GM12878 (cell line): ENCODE results near the gene RIMBP2. TPM values are rescaled to one million over a fixed set of nuclear protein-coding genes. Genes with fewer than 3 reads are reported as not detected.

Experiments
- ATAC-seq: fragments of 200-7000 bp; cut with Tn5 transposase; 3 replicates; pipeline ENCODE4 v1.9.1; 2020; ENCODE audit warnings: mild to moderate bottlenecking, moderate library complexity
- BruUV-seq: library from RNA; stranded (reverse); fragments of 400-500 nt; replicated peaks from 2 replicates; lab custom pipeline; 2021; lab: Mats Ljungman, UMichigan
- CTCF ChIA-PET: fragments of 300-600 bp; sonication (Branson Sonifier 250); formaldehyde crosslinking; extraction: SDS; loops from one replicate; lab custom pipeline; 2021; ENCODE audit warnings: inconsistent platforms; lab: Yijun Ruan, JAX
- POLR2A ChIA-PET: fragments of 350-600 bp; formaldehyde crosslinking; extraction: SDS; loops from one replicate; lab custom pipeline; 2021; ENCODE audit warnings: inconsistent platforms; lab: Charles Lee
- RAD21 ChIA-PET: fragments of 300-600 bp; sonication (Branson Sonifier 250); formaldehyde crosslinking; loops from one replicate; lab custom pipeline; 2023; ENCODE audit warnings: antibody characterized with exemption; ENCODE audit not compliant: unreplicated experiment; lab: Charles Lee
- SMC1A ChIA-PET: fragments of 300-600 bp; sonication (Branson Sonifier 250); formaldehyde crosslinking; loops from one replicate; lab custom pipeline; 2023; ENCODE audit not compliant: unreplicated experiment, uncharacterized antibody; lab: Charles Lee
- DNase-seq: peaks from one replicate; pipeline ENCODE4 v3.0.0-alpha.2; 2011; ENCODE audit warnings: low read depth, low spot score
- FAIRE-seq: peaks from 3 replicates; lab custom pipeline; 2011; peaks lifted over from hg19 to GRCh38; lab: Jason Lieb, UNC
- H2AFZ ChIP-seq: 2 replicates; pipeline ENCODE4 v1.6.0; 2011; ENCODE audit warnings: low read depth, low read length, control low read depth; ENCODE audit not compliant: control insufficient read depth
- H3K27ac ChIP-seq: 2 replicates; pipeline ENCODE4 v1.5.1; 2011; ENCODE audit warnings: control low read depth; ENCODE audit not compliant: control insufficient read depth, insufficient read depth
- H3K27me3 ChIP-seq, 2 experiments: replicated peaks in 1 of 2; 2 replicates each; pipeline versions ENCODE4 v1.6.0 to v1.6.1; 2011; ENCODE audit warnings: low read length in 1 of 2; ENCODE audit not compliant: control insufficient read depth in 2 of 2, insufficient read depth in 2 of 2
- H3K36me3 ChIP-seq, 2 experiments: 2 replicates each; pipeline ENCODE4 v1.5.1; 2011; ENCODE audit warnings: low read length in 1 of 2; ENCODE audit not compliant: control insufficient read depth in 2 of 2, insufficient read depth in 2 of 2
- H3K4me1 ChIP-seq: 2 replicates; pipeline ENCODE4 v1.6.1; 2011; ENCODE audit warnings: mild to moderate bottlenecking, low read length, moderate library complexity, mixed read lengths; ENCODE audit not compliant: control insufficient read depth, insufficient read depth
- H3K4me2 ChIP-seq: 2 replicates; pipeline ENCODE4 v1.6.0; 2011; ENCODE audit warnings: control low read depth; ENCODE audit not compliant: control insufficient read depth, insufficient read depth
- H3K4me3 ChIP-seq: fragments of 200-600 bp; sonication (generic); 2 replicates; pipeline ENCODE4 v1.5.1; 2016
- H3K79me2 ChIP-seq: 2 replicates; pipeline ENCODE4 v1.6.0; 2011; ENCODE audit warnings: low read length; ENCODE audit not compliant: control insufficient read depth, insufficient read depth
- H3K9ac ChIP-seq: 2 replicates; pipeline ENCODE4 v1.8.0; 2011; ENCODE audit warnings: low read length, control low read depth, mixed read lengths; ENCODE audit not compliant: control insufficient read depth, insufficient read depth
- H3K9me3 ChIP-seq: replicated peaks from 3 replicates; pipeline ENCODE4 v1.5.1; 2011; ENCODE audit warnings: mild to moderate bottlenecking, low read length; ENCODE audit not compliant: control insufficient read depth, insufficient read depth
- H4K20me1 ChIP-seq: 2 replicates; pipeline ENCODE4 v1.6.0; 2011; ENCODE audit not compliant: control insufficient read depth, insufficient read depth
- FOS ChIP-seq: IDR thresholded peaks from 3 replicates; pipeline ENCODE4 v1.6.1; 2011; ENCODE audit warnings: borderline replicate concordance; ENCODE audit not compliant: insufficient read length; ENCODE audit errors: extremely low read depth
- FOXK2 ChIP-seq: fragments of 450-650 bp; IDR thresholded peaks from 2 replicates; pipeline ENCODE4 v1.6.1; 2017; ENCODE audit warnings: mild to moderate bottlenecking, moderate library complexity
- JUNB ChIP-seq: IDR thresholded peaks from 2 replicates; pipeline ENCODE4 v1.6.1; 2016; ENCODE audit warnings: antibody characterized with exemption, mild to moderate bottlenecking
- RCOR1 ChIP-seq: conservative IDR thresholded peaks from 2 replicates; pipeline ENCODE4 v1.6.1; 2012; ENCODE audit warnings: low read depth, low read length, improper control_type of control experiment
- SIX5 ChIP-seq: IDR thresholded peaks from 2 replicates; pipeline ENCODE4 v1.6.1; 2011; ENCODE audit warnings: mild to moderate bottlenecking, low read depth, low read length, moderate library complexity; ENCODE audit not compliant: severe bottlenecking
- TARDBP ChIP-seq: IDR thresholded peaks from 2 replicates; pipeline ENCODE4 v1.6.1; 2016; ENCODE audit warnings: borderline replicate concordance
- ZNF274 ChIP-seq: IDR thresholded peaks from one replicate; pipeline ENCODE4 v1.8.0; 2011; ENCODE audit not compliant: insufficient read length, insufficient read depth
- WGBS: methylation state at CpG from one replicate; pipeline ENCODE4 v1.1.6; 2016; ENCODE audit warnings: low lambda C conversion rate; ENCODE audit not compliant: insufficient replicate concordance, insufficient coverage; ENCODE audit errors: missing lambda C conversion rate; 5-methylcytosine and 5-hydroxymethylcytosine counted together
- in situ Hi-C: fragments of 300-500 bp; cut with MboI; formaldehyde crosslinking; loops from 9 replicates; pipeline ENCODE4 v1.14.3; 2018; ENCODE audit warnings: mixed read lengths
- intact Hi-C: fragments of 100-400 bp; cut with micrococcal nuclease; formaldehyde crosslinking; loops from one replicate; pipeline ENCODE4 v1.14.2; 2022; ENCODE audit not compliant: unreplicated experiment
- polyA plus RNA-seq, 11 experiments: library from polyadenylated mRNA; depleted of rRNA in 4 of 11; unstranded in 6 of 11; stranded (reverse) in 5 of 11; fragments of >200 nt; fragmentation: Nextera tagmentation in 4 of 11; fragmentation: Illumina TruSeq in 1 of 11; extraction: Ambion mirVana in 4 of 11; extraction: Trizol in 1 of 11; gene quantifications; 1 replicate in 1 of 11; 2 replicates in 10 of 11; pipeline versions ENCODE4 v1.2.1 to v1.2.3, GENCODE V29; 2011 to 2016; ENCODE audit warnings: inconsistent platforms in 2 of 11, missing spikeins in 2 of 11, low read depth in 1 of 11
- total RNA-seq, 4 experiments: library from RNA; depleted of rRNA in 3 of 4; stranded (reverse); fragments of >200 nt in 3 of 4; fragmentation: Illumina TruSeq in 1 of 4; extraction: Trizol in 1 of 4; gene quantifications; 2 replicates each; pipeline versions ENCODE4 v1.2.1 to v1.2.3, GENCODE V29; 2013 to 2021
- TF ChIP-seq, protein P1 (sequence below): fragments of 450-650 bp; IDR thresholded peaks from 2 replicates; pipeline ENCODE4 v1.6.1; 2017; ENCODE audit warnings: low read depth, mild to moderate bottlenecking, moderate library complexity
- TF ChIP-seq, protein P2 (sequence below): fragments of 450-650 bp; IDR thresholded peaks from 2 replicates; pipeline ENCODE4 v1.6.1; 2018; ENCODE audit warnings: borderline replicate concordance, mild to moderate bottlenecking; ENCODE audit not compliant: partially characterized antibody
- TF ChIP-seq, protein P3 (sequence below): fragments of 450-650 bp; IDR thresholded peaks from 2 replicates; pipeline ENCODE4 v1.6.1; 2016; ENCODE audit warnings: mild to moderate bottlenecking, moderate library complexity, borderline replicate concordance

Gene RIMBP2
- total and polyA plus RNA-seq, 10 of the 15 experiments (the other 5 are each of a cell fraction or from before 2014, with no cell fraction given), result 0.04 to 2.9 (median 0.07) TPM; not detected in 1

DNA sequence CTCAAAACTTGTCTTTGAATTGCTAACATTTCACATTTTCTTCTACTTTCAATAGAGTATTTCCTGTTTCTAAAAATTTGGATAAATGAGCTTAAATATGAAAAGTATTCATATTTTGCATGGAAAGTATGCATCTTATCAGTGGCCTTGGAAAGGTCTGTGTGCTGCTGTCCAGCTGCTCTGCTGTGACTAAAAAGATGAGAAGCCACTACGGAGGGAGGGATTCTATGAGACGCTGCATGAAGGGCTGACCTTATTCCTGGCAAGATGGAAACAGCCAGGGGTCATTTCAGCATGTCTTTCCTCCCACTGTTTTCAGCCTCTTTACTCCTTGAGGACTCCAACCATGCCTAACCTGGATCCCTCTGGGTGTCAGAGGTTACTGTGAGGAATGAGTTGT, 365.4 kb downstream of the RIMBP2 start:
- intact Hi-C loops, result no loop called here
- no peak overlapping the region for H2AFZ ChIP-seq
- no peak overlapping the region for H3K4me2 ChIP-seq
- no peaks in the 10 kb centered on the region for H3K27me3 ChIP-seq
- TF ChIP-seq SIX5 (no peak), FOS (no peak), ZNF274 (no peak), RCOR1 (no peak), FOXK2 (no peak), TARDBP (no peak), JUNB (no peak)
- TF ChIP-seq, protein P1, sequence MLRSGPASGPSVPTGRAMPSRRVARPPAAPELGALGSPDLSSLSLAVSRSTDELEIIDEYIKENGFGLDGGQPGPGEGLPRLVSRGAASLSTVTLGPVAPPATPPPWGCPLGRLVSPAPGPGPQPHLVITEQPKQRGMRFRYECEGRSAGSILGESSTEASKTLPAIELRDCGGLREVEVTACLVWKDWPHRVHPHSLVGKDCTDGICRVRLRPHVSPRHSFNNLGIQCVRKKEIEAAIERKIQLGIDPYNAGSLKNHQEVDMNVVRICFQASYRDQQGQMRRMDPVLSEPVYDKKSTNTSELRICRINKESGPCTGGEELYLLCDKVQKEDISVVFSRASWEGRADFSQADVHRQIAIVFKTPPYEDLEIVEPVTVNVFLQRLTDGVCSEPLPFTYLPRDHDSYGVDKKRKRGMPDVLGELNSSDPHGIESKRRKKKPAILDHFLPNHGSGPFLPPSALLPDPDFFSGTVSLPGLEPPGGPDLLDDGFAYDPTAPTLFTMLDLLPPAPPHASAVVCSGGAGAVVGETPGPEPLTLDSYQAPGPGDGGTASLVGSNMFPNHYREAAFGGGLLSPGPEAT, result no peak
- TF ChIP-seq, protein P2, sequence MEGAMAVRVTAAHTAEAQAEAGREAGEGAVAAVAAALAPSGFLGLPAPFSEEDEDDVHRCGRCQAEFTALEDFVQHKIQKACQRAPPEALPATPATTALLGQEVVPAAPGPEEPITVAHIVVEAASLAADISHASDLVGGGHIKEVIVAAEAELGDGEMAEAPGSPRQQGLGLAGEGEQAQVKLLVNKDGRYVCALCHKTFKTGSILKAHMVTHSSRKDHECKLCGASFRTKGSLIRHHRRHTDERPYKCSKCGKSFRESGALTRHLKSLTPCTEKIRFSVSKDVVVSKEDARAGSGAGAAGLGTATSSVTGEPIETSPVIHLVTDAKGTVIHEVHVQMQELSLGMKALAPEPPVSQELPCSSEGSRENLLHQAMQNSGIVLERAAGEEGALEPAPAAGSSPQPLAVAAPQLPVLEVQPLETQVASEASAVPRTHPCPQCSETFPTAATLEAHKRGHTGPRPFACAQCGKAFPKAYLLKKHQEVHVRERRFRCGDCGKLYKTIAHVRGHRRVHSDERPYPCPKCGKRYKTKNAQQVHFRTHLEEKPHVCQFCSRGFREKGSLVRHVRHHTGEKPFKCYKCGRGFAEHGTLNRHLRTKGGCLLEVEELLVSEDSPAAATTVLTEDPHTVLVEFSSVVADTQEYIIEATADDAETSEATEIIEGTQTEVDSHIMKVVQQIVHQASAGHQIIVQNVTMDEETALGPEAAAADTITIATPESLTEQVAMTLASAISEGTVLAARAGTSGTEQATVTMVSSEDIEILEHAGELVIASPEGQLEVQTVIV, result no peak
- TF ChIP-seq, protein P3, sequence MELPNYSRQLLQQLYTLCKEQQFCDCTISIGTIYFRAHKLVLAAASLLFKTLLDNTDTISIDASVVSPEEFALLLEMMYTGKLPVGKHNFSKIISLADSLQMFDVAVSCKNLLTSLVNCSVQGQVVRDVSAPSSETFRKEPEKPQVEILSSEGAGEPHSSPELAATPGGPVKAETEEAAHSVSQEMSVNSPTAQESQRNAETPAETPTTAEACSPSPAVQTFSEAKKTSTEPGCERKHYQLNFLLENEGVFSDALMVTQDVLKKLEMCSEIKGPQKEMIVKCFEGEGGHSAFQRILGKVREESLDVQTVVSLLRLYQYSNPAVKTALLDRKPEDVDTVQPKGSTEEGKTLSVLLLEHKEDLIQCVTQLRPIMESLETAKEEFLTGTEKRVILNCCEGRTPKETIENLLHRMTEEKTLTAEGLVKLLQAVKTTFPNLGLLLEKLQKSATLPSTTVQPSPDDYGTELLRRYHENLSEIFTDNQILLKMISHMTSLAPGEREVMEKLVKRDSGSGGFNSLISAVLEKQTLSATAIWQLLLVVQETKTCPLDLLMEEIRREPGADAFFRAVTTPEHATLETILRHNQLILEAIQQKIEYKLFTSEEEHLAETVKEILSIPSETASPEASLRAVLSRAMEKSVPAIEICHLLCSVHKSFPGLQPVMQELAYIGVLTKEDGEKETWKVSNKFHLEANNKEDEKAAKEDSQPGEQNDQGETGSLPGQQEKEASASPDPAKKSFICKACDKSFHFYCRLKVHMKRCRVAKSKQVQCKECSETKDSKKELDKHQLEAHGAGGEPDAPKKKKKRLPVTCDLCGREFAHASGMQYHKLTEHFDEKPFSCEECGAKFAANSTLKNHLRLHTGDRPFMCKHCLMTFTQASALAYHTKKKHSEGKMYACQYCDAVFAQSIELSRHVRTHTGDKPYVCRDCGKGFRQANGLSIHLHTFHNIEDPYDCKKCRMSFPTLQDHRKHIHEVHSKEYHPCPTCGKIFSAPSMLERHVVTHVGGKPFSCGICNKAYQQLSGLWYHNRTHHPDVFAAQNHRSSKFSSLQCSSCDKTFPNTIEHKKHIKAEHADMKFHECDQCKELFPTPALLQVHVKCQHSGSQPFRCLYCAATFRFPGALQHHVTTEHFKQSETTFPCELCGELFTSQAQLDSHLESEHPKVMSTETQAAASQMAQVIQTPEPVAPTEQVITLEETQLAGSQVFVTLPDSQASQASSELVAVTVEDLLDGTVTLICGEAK, result no peak
- ChIA-PET POLR2A (no interaction called here), RAD21 (no interaction called here), SMC1A (no interaction called here), CTCF (no interaction called here)
- in situ Hi-C loops, result no loop called here
- H3K9me3 ChIP-seq, result no peaks in the 10 kb centered on the region; the same call in 2 of the 3 replicates
- no peak for ATAC-seq
- 4% methylated on average over 2 of the region's 2 CpGs for WGBS
- no TSS peak for BruUV-seq
- no peaks in the 10 kb centered on the region for H3K4me1 ChIP-seq
- no peak for DNase-seq
- FAIRE-seq, result no peak
- H4K20me1 ChIP-seq, result no peaks in the 10 kb centered on the region
- no peaks in the 10 kb centered on the region for H3K79me2 ChIP-seq
- H3K4me3 ChIP-seq, result no peak overlapping the region
- H3K9ac ChIP-seq, result no peak overlapping the region
- H3K27ac ChIP-seq, result no peak overlapping the region
- no peaks in the 10 kb centered on the region for H3K36me3 ChIP-seq
